ENCODE results near the gene AP5Z1. TPM values are rescaled to one million over a fixed set of nuclear protein-coding genes. Genes with fewer than 3 reads are reported as not detected.

AP5Z1 gene
- total RNA-seq, 1 donor from 2014 or later: 111 TPM

- peaks cover 48% of the 10 kb centered on the region for H3K4me1 Mint-ChIP-seq
- H3K27ac Mint-ChIP-seq: peak overlapping the region; percentile 35
- ChIA-PET CTCF (no interaction called here), POLR2A (interaction anchor here (0.7 to 1.2 kb wide), 2 partner anchors 26 to 64 kb away, joined by 3 to 8 read pairs; partner anchors contain the start of gene AP5Z1)
- ATAC-seq (ENCODE audit: low read depth): no peak
- intact Hi-C loops (cut with micrococcal nuclease): no loop called here
- no peaks in the 10 kb centered on the region for H3K9me3 Mint-ChIP-seq
- no peak overlapping the region for H3K4me3 Mint-ChIP-seq
- H3K27me3 Mint-ChIP-seq: no peaks in the 10 kb centered on the region
- no peak for DNase-seq
- H3K36me3 Mint-ChIP-seq (ENCODE audit: low read depth): peaks cover 36% of the 10 kb centered on the region
- no peak for TF ChIP-seq CTCF (IDR thresholded peaks at IDR 0.05)
These were observed 26.1 kb upstream of the AP5Z1 start for GRCh38 chr7:4749363-4749762.

GRCh38 chr7:4749798-4750197, 25.6 kb upstream of the AP5Z1 start:
- Mint-ChIP-seq H3K9me3 (no peaks in the 10 kb centered on the region), H3K4me1 (peaks cover 43% of the 10 kb centered on the region)
- CTCF ChIA-PET: no interaction called here

GRCh38 chr7:4751398-4751947, 23.9 kb upstream of the AP5Z1 start:
- no peak for ATAC-seq (ENCODE audit: low read depth)
- Mint-ChIP-seq H3K27ac (no peak overlapping the region), H3K4me3 (no peak overlapping the region), H3K36me3 (ENCODE audit: low read depth) (peaks cover 50% of the 10 kb centered on the region), H3K9me3 (no peaks in the 10 kb centered on the region), H3K4me1 (peaks cover 28% of the 10 kb centered on the region), H3K27me3 (no peaks in the 10 kb centered on the region)
- CTCF ChIA-PET: interaction anchor here (0.8 to 0.9 kb wide), 2 partner anchors 16 to 139 kb away, joined by 3 read pairs; no protein-coding TSS in a partner anchor
- intact Hi-C loops (cut with micrococcal nuclease): no loop called here
- no peak for DNase-seq
- no peak for TF ChIP-seq CTCF (IDR thresholded peaks at IDR 0.05)
- POLR2A ChIA-PET: no interaction called here

More at GRCh38 chr7:4749798-4750197, 25.6 kb upstream of the AP5Z1 start:
- no peak for ATAC-seq (ENCODE audit: low read depth)
- TF ChIP-seq CTCF (IDR thresholded peaks at IDR 0.05): no peak
- peaks cover 39% of the 10 kb centered on the region for H3K36me3 Mint-ChIP-seq (ENCODE audit: low read depth)
- intact Hi-C loops (cut with micrococcal nuclease): no loop called here
- no peak for DNase-seq
- no peak overlapping the region for H3K27ac Mint-ChIP-seq
- POLR2A ChIA-PET: interaction anchor here (0.7 to 1.2 kb wide), 2 partner anchors 26 to 107 kb away, joined by 3 to 7 read pairs; partner anchors contain the start of gene AP5Z1
- H3K4me3 Mint-ChIP-seq: no peak overlapping the region
- no peaks in the 10 kb centered on the region for H3K27me3 Mint-ChIP-seq

- intact Hi-C loops (cut with micrococcal nuclease): loop anchor here (1.0 kb wide), 3 partner anchors 21 to 143 kb away; partner anchors contain the start of gene AP5Z1
- POLR2A ChIA-PET: interaction anchor here (1.5 kb wide), 1 partner anchor 21 kb away, joined by 5 read pairs; the partner anchor contains the start of gene AP5Z1
- H3K36me3 Mint-ChIP-seq (ENCODE audit: low read depth): peaks cover 54% of the 10 kb centered on the region
- H3K4me1 Mint-ChIP-seq: peaks cover 10% of the 10 kb centered on the region
- DNase-seq (peak; percentile 75), ATAC-seq (ENCODE audit: low read depth) (peak; percentile 94)
- no peak overlapping the region for H3K27ac Mint-ChIP-seq
- TF ChIP-seq CTCF (IDR thresholded peaks at IDR 0.05): no peak
- H3K27me3 Mint-ChIP-seq: no peaks in the 10 kb centered on the region
- no peaks in the 10 kb centered on the region for H3K9me3 Mint-ChIP-seq
- CTCF ChIA-PET: interaction anchor here (1.1 to 1.2 kb wide), 2 partner anchors 144 to 1450 kb away, joined by 3 read pairs; no protein-coding TSS in a partner anchor
- H3K4me3 Mint-ChIP-seq: no peak overlapping the region
These were observed 21.6 kb upstream of the AP5Z1 start for GRCh38 chr7:4753598-4754432.

Measured in activated B cell treated with CpG ODN at 0.5 μM for 24 hours (primary cell).